ENCODE results near the gene NAIF1. TPM values are rescaled to one million over a fixed set of nuclear protein-coding genes. Genes with fewer than 3 reads are reported as not detected.
"Not testable (repeated sequence)": the region's sequence is repeated elsewhere in the genome, so short reads cannot be mapped to it uniquely, and the experiment has no call there.

The NAIF1 gene
- total RNA-seq, 2 experiments from 2014 or later = 12.3 to 12.8 TPM

DNA sequence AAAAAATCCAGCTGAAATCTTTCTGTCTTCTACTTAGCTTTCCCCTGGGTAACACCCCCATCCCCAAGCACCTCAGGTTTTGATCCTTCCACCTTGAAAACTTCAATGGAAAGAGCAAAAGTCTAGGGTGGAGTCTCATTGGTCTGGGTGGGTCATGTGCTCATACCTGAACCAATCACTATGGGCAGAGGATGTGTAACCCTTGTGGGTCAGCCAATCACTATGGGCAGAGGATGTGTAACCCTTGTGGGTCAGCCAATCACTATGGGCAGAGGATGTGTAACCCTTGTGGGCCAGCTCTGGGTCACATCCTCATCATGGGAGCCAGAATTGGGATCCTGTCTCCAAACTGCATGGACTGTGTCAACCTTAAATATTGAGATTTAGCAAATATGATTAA lies 18.5 kb downstream of the NAIF1 start:
- peaks cover 1% of the 10 kb centered on the region for H3K4me1 Mint-ChIP-seq (ENCODE audit: low read depth)

GRCh38 chr9:128047231-128047630 lies 19.9 kb downstream of the NAIF1 start:
- CTCF ChIA-PET = interaction anchor here (0.7 to 1.4 kb wide), 5 partner anchors 13 to 105 kb away, joined by 3 to 7 read pairs (median 4); no protein-coding TSS in a partner anchor
- Mint-ChIP-seq H3K27ac (no peak overlapping the region), H3K36me3 (ENCODE audit: low read depth) (no peaks in the 10 kb centered on the region), H3K4me1 (ENCODE audit: low read depth) (peaks cover 1% of the 10 kb centered on the region), H3K27me3 (ENCODE audit: low read depth) (no peaks in the 10 kb centered on the region), H3K4me3 (no peak overlapping the region), H3K9me3 (no peaks in the 10 kb centered on the region)
- intact Hi-C loops (cut with micrococcal nuclease) = no loop called here
- no peak for DNase-seq

More for the DNA sequence above, 18.5 kb downstream of the NAIF1 start:
- CTCF ChIA-PET = interaction anchor here (0.7 to 1.4 kb wide), 2 partner anchors 69 to 531 kb away, joined by 3 to 4 read pairs; no protein-coding TSS in a partner anchor
- no peaks in the 10 kb centered on the region for H3K36me3 Mint-ChIP-seq (ENCODE audit: low read depth)
- no peak overlapping the region for H3K4me3 Mint-ChIP-seq
- H3K27ac Mint-ChIP-seq = no peak overlapping the region
- DNase-seq = no peak
- H3K27me3 Mint-ChIP-seq (ENCODE audit: low read depth) = no peaks in the 10 kb centered on the region
- H3K9me3 Mint-ChIP-seq = no peaks in the 10 kb centered on the region
- intact Hi-C loops (cut with micrococcal nuclease) = no loop called here

DNA sequence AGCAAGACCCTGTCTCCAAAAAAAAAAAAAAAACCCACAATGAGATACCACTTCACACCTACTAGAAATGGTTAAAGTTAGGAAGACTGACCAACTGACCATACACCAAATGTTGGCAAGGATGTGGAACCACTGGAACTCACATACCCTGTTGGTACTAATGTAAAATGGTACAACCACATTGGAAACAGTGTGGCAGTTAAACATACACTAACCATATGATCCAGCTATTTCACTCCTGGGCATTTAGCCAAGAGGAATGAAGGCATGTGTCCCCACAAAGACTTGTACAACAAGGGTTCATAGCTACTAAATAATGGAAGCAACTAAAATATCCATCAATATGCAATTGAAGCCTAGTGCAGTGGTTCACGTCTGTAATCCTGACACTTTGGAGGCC lies 21.3 kb downstream of the NAIF1 start:
- no peaks in the 10 kb centered on the region for H3K9me3 Mint-ChIP-seq
- CTCF ChIA-PET = interaction anchor here (0.9 to 1.4 kb wide), 4 partner anchors 10 to 125 kb away, joined by 3 to 7 read pairs (median 4); no protein-coding TSS in a partner anchor
- intact Hi-C loops (cut with micrococcal nuclease) = no loop called here
- H3K27me3 Mint-ChIP-seq (ENCODE audit: low read depth) = no peaks in the 10 kb centered on the region
- no peak overlapping the region for H3K27ac Mint-ChIP-seq
- no peaks in the 10 kb centered on the region for H3K36me3 Mint-ChIP-seq (ENCODE audit: low read depth)
- no peak overlapping the region for H3K4me3 Mint-ChIP-seq
- H3K4me1 Mint-ChIP-seq (ENCODE audit: low read depth) = peaks cover 4% of the 10 kb centered on the region
- no peak for DNase-seq

- H3K27me3 Mint-ChIP-seq (ENCODE audit: low read depth); DNase-seq; H3K4me1 Mint-ChIP-seq (ENCODE audit: low read depth); H3K4me3 Mint-ChIP-seq; H3K36me3 Mint-ChIP-seq (ENCODE audit: low read depth); H3K9me3 Mint-ChIP-seq; H3K27ac Mint-ChIP-seq; intact Hi-C loops (cut with micrococcal nuclease): not testable (repeated sequence)
- CTCF ChIA-PET = interaction anchor here (0.6 to 1.2 kb wide), 4 partner anchors 11 to 124 kb away, joined by 3 to 4 read pairs (median 4); no protein-coding TSS in a partner anchor
These were observed 21.7 kb downstream of the NAIF1 start for GRCh38 chr9:128045409-128045808.

DNA sequence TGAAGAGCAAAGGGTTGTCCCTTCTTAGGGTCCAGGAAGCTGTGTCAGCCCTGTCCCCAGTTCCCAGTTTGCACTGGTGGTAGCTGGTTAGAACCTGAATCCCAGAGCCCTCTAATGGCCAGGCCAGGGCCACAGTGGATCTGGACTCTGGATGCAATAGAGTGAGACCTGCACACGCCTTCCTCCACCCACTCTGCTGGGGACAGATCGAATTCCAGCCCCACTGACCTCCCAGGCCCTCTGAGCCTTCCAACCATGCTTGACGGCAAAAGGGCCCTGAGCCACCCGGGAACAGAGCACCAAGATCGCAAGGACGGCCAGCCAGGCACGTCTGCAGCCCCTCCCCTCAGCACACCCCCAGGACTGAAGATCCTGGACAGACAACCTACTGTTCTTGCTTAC lies 23.7 kb downstream of the NAIF1 start:
- Mint-ChIP-seq H3K27ac (no peak overlapping the region), H3K36me3 (ENCODE audit: low read depth) (no peaks in the 10 kb centered on the region), H3K4me1 (ENCODE audit: low read depth) (peaks cover 2% of the 10 kb centered on the region), H3K27me3 (ENCODE audit: low read depth) (no peaks in the 10 kb centered on the region), H3K4me3 (no peak overlapping the region), H3K9me3 (no peaks in the 10 kb centered on the region)
- intact Hi-C loops (cut with micrococcal nuclease) = loop anchor here (5.0 kb wide), 1 partner anchor 39 kb away; no protein-coding TSS in a partner anchor
- CTCF ChIA-PET = interaction anchor here (1.2 to 1.8 kb wide), 3 partner anchors 28 to 100 kb away, joined by 3 to 8 read pairs (median 5); no protein-coding TSS in a partner anchor
- DNase-seq = no peak

GRCh38 chr9:128042043-128042442 lies 25.1 kb downstream of the NAIF1 start:
- DNase-seq = no peak
- Mint-ChIP-seq H3K27ac (no peak overlapping the region), H3K4me3 (no peak overlapping the region), H3K4me1 (ENCODE audit: low read depth) (peaks cover 2% of the 10 kb centered on the region), H3K27me3 (ENCODE audit: low read depth) (no peaks in the 10 kb centered on the region), H3K9me3 (no peaks in the 10 kb centered on the region), H3K36me3 (ENCODE audit: low read depth) (no peaks in the 10 kb centered on the region)
- intact Hi-C loops (cut with micrococcal nuclease) = loop anchor here (5.0 kb wide), 1 partner anchor 40 kb away; no protein-coding TSS in a partner anchor
- CTCF ChIA-PET = interaction anchor here (1.8 kb wide), 1 partner anchor 87 kb away, joined by 5 read pairs; no protein-coding TSS in a partner anchor

DNA sequence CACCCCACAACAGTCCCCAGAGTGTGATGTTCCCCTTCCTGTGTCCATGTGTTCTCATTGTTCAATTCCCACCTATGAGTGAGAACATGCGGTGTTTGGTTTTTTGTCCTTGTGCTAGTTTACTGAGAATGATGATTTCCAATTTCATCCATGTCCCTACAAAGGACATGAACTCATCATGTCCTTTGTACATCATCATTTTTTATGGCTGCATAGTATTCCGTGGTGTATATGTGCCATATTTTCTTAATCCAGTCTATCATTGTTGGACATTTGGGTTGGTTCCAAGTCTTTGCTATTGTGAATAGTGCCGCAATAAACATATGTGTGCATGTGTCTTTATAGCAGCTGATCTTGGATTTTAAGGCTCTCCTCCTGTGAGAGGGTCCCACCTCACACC lies 26.3 kb downstream of the NAIF1 start:
- H3K27me3 Mint-ChIP-seq (ENCODE audit: low read depth); H3K4me3 Mint-ChIP-seq; CTCF ChIA-PET; H3K27ac Mint-ChIP-seq; H3K36me3 Mint-ChIP-seq (ENCODE audit: low read depth); H3K4me1 Mint-ChIP-seq (ENCODE audit: low read depth); H3K9me3 Mint-ChIP-seq; DNase-seq: not testable (repeated sequence)
- intact Hi-C loops (cut with micrococcal nuclease) = loop anchor here (5.0 kb wide), 1 partner anchor 42 kb away; no protein-coding TSS in a partner anchor

GRCh38 chr9:128036522-128036921 lies 30.6 kb downstream of the NAIF1 start:
- CTCF ChIA-PET = interaction anchor here (0.7 to 10.4 kb wide), 13 partner anchors 10 to 115 kb away, joined by 3 to 212 read pairs (median 16); partner anchors contain the start of genes DPM2, EEIG1 and NAIF1
- H3K36me3 Mint-ChIP-seq (ENCODE audit: low read depth); H3K27ac Mint-ChIP-seq; H3K27me3 Mint-ChIP-seq (ENCODE audit: low read depth); H3K9me3 Mint-ChIP-seq; DNase-seq; H3K4me3 Mint-ChIP-seq; intact Hi-C loops (cut with micrococcal nuclease): not testable (repeated sequence)
- peaks cover 30% of the 10 kb centered on the region for H3K4me1 Mint-ChIP-seq (ENCODE audit: low read depth)

- Mint-ChIP-seq H3K36me3 (ENCODE audit: low read depth) (no peaks in the 10 kb centered on the region), H3K4me3 (no peak overlapping the region), H3K27ac (peak overlapping the region; percentile 62), H3K27me3 (ENCODE audit: low read depth) (no peaks in the 10 kb centered on the region), H3K9me3 (no peaks in the 10 kb centered on the region), H3K4me1 (ENCODE audit: low read depth) (peaks cover 41% of the 10 kb centered on the region)
- CTCF ChIA-PET = interaction anchor here (0.5 to 10.4 kb wide), 36 partner anchors 10 to 288 kb away, joined by 3 to 212 read pairs (median 6); partner anchors contain the start of genes DPM2, EEIG1, PIP5KL1 and ST6GALNAC4
- intact Hi-C loops (cut with micrococcal nuclease) = loop anchor here (1.0 to 2.0 kb wide), 2 partner anchors 82 to 92 kb away; no protein-coding TSS in a partner anchor
- peak; percentile 78 for DNase-seq
These were observed 32.1 kb downstream of the NAIF1 start for GRCh38 chr9:128034821-128035652.

- H3K27ac Mint-ChIP-seq = peak overlapping the region; percentile 81
These were observed 33.5 kb downstream of the NAIF1 start for GRCh38 chr9:128033609-128034008.

GRCh38 chr9:128027705-128028104 lies 39.4 kb downstream of the NAIF1 start:
- peaks cover 86% of the 10 kb centered on the region for H3K4me1 Mint-ChIP-seq (ENCODE audit: low read depth)
- CTCF ChIA-PET = interaction anchor here (0.7 to 5.1 kb wide), 15 partner anchors 7 to 121 kb away, joined by 3 to 34 read pairs (median 6); partner anchors contain the start of gene EEIG1
- no peaks in the 10 kb centered on the region for H3K36me3 Mint-ChIP-seq (ENCODE audit: low read depth)
- H3K9me3 Mint-ChIP-seq = no peaks in the 10 kb centered on the region
- H3K4me3 Mint-ChIP-seq = peak overlapping the region; percentile 63
- no peaks in the 10 kb centered on the region for H3K27me3 Mint-ChIP-seq (ENCODE audit: low read depth)
- peak overlapping the region; percentile 98 for H3K27ac Mint-ChIP-seq
- no peak for DNase-seq
- intact Hi-C loops (cut with micrococcal nuclease) = loop anchor here (1.0 to 2.0 kb wide), 5 partner anchors 39 to 257 kb away; partner anchors contain the start of gene NAIF1

More at GRCh38 chr9:128033609-128034008, 33.5 kb downstream of the NAIF1 start:
- Mint-ChIP-seq H3K27me3 (ENCODE audit: low read depth) (no peaks in the 10 kb centered on the region), H3K9me3 (no peaks in the 10 kb centered on the region), H3K4me3 (peak overlapping the region; percentile 50), H3K36me3 (ENCODE audit: low read depth) (no peaks in the 10 kb centered on the region), H3K4me1 (ENCODE audit: low read depth) (peaks cover 51% of the 10 kb centered on the region)
- no peak for DNase-seq
- intact Hi-C loops (cut with micrococcal nuclease) = loop anchor here (1.0 to 2.0 kb wide), 3 partner anchors 8 to 83 kb away; no protein-coding TSS in a partner anchor
- CTCF ChIA-PET = interaction anchor here (0.6 to 10.4 kb wide), 16 partner anchors 9 to 104 kb away, joined by 3 to 212 read pairs (median 16); partner anchors contain the start of genes EEIG1 and PIP5KL1

All from activated naive CD4-positive, alpha-beta T cell treated with anti-CD3 and anti-CD28 coated beads for 36 hours (primary cell).